GM21619 (cell line): ENCODE results near the gene KMT2C.
"Not testable (repeated sequence)": the region's sequence is repeated elsewhere in the genome, so short reads cannot be mapped to it uniquely, and the experiment has no call there.

Experiments used
- ATAC-seq: cut with Tn5 transposase; IDR thresholded peaks from one replicate; pipeline ENCODE4 v1.9.1; 2021; ENCODE audit not compliant: unreplicated experiment

Gene KMT2C

GRCh38 chr7:152406030-152406429 lies 29.8 kb downstream of the KMT2C start:
- not testable (repeated sequence) for ATAC-seq

GRCh38 chr7:152403726-152404125 lies 32.1 kb downstream of the KMT2C start:
- ATAC-seq, result no peak

- ATAC-seq, result no peak
Measured at GRCh38 chr7:152402384-152403250, 33.2 kb downstream of the KMT2C start.

GRCh38 chr7:152399344-152399743 lies 36.5 kb downstream of the KMT2C start:
- ATAC-seq, result no peak

- no peak for ATAC-seq
Measured at GRCh38 chr7:152395112-152395511, 40.7 kb downstream of the KMT2C start.

GRCh38 chr7:152394214-152394613 lies 41.6 kb downstream of the KMT2C start:
- ATAC-seq, result not testable (repeated sequence)

GRCh38 chr7:152392254-152392653 lies 43.5 kb downstream of the KMT2C start:
- no peak for ATAC-seq

GRCh38 chr7:152386136-152386764 lies 49.6 kb downstream of the KMT2C start:
- ATAC-seq, result not testable (repeated sequence)

- not testable (repeated sequence) for ATAC-seq
Measured at GRCh38 chr7:152384235-152385200, 51.3 kb downstream of the KMT2C start.

- ATAC-seq, result no peak
Measured at GRCh38 chr7:152383341-152384234, 52.2 kb downstream of the KMT2C start.

GRCh38 chr7:152382244-152382643 lies 53.6 kb downstream of the KMT2C start:
- ATAC-seq, result no peak

GRCh38 chr7:152380931-152381578 lies 54.7 kb downstream of the KMT2C start:
- not testable (repeated sequence) for ATAC-seq

- not testable (repeated sequence) for ATAC-seq
Measured at GRCh38 chr7:152378497-152378896, 57.3 kb downstream of the KMT2C start.

- ATAC-seq, result not testable (repeated sequence)
Measured at GRCh38 chr7:152376716-152377484, 58.9 kb downstream of the KMT2C start.

- ATAC-seq, result no peak
Measured at GRCh38 chr7:152370297-152370696, 65.5 kb downstream of the KMT2C start.

- no peak for ATAC-seq
Measured at GRCh38 chr7:152369518-152369917, 66.3 kb downstream of the KMT2C start.

GRCh38 chr7:152367170-152367569 lies 68.6 kb downstream of the KMT2C start:
- no peak for ATAC-seq

- ATAC-seq, result no peak
Measured at GRCh38 chr7:152366662-152367061, 69.1 kb downstream of the KMT2C start.
